ENCODE data around the gene NPSR1. TPM values are rescaled to one million over a fixed set of nuclear protein-coding genes. Genes with fewer than 3 reads are reported as not detected.

Gene NPSR1
- not detected in 5 replicates for total RNA-seq (2022; extraction: Qiagen RNA extraction)

GRCh38 chr7:34657632-34658268 is at the start of gene NPSR1:
Gene NPSR1, plus strand, starts transcription at chr7:34658218. Its CDS starts 195 bp downstream, at chr7:34658413.

All from A549 treated with dexamethasone at 1 μM for 4 hours (cell line).